Smooth muscle cell (in vitro differentiated cells): ENCODE results near the gene PTPN21. TPM values are rescaled to one million over a fixed set of nuclear protein-coding genes. Genes with fewer than 3 reads are reported as not detected.

ENCODE experiments used
- DNase-seq: peaks from one replicate; lab custom pipeline; 2025; ENCODE audit not compliant: unreplicated experiment; lab: John Stamatoyannopoulos, UW
- H2AFZ ChIP-seq: fragments of 200-600 bp; sonication (generic); 2 replicates; pipeline ENCODE4 v1.6.0; 2016; ENCODE audit warnings: antibody characterized with exemption, low read depth, mild to moderate bottlenecking
- H3F3A ChIP-seq: fragments of 200-600 bp; sonication (generic); 2 replicates; pipeline ENCODE4 v1.6.0; 2017; ENCODE audit warnings: antibody characterized with exemption, low read depth
- H3K27ac ChIP-seq: fragments of 200-600 bp; sonication (generic); 2 replicates; pipeline ENCODE4 v1.5.1; 2016; ENCODE audit warnings: low read depth, mild to moderate bottlenecking
- H3K27me3 ChIP-seq: fragments of 200-600 bp; sonication (generic); 2 replicates; pipeline ENCODE4 v1.6.1; 2016; ENCODE audit warnings: low read depth, mild to moderate bottlenecking
- H3K36me3 ChIP-seq: fragments of 200-600 bp; sonication (generic); 2 replicates; pipeline ENCODE4 v1.5.1; 2016; ENCODE audit warnings: low read depth
- H3K4me1 ChIP-seq: fragments of 200-600 bp; sonication (generic); 2 replicates; pipeline ENCODE4 v1.5.1; 2016; ENCODE audit warnings: low read depth
- H3K4me2 ChIP-seq: fragments of 200-600 bp; sonication (generic); 2 replicates; pipeline ENCODE4 v1.6.0; 2016; ENCODE audit warnings: mild to moderate bottlenecking
- H3K4me3 ChIP-seq: fragments of 200-600 bp; sonication (generic); 2 replicates; pipeline ENCODE4 v1.5.1; 2016; ENCODE audit warnings: mild to moderate bottlenecking
- H3K79me2 ChIP-seq: fragments of 200-600 bp; sonication (generic); 2 replicates; pipeline ENCODE4 v1.6.0; 2016; ENCODE audit warnings: low read depth, mild to moderate bottlenecking
- H3K9ac ChIP-seq: fragments of 200-600 bp; sonication (generic); 2 replicates; pipeline ENCODE4 v1.6.0; 2016; ENCODE audit warnings: low read depth
- H3K9me3 ChIP-seq: fragments of 200-600 bp; sonication (generic); replicated peaks from 2 replicates; pipeline ENCODE4 v1.5.1; 2016; ENCODE audit warnings: low read depth
- H4K20me1 ChIP-seq: fragments of 200-600 bp; sonication (generic); 2 replicates; pipeline ENCODE4 v1.6.0; 2016; ENCODE audit warnings: low read depth
- CTCF ChIP-seq: fragments of 200-600 bp; sonication (generic); IDR thresholded peaks from 2 replicates; pipeline ENCODE4 v1.5.1; 2017; ENCODE audit warnings: borderline replicate concordance, mild to moderate bottlenecking, antibody characterized with exemption; ENCODE audit not compliant: insufficient read depth, poor library complexity, severe bottlenecking
- WGBS: methylation state at CpG from one replicate; pipeline ENCODE4 v1.1.7; 2016; ENCODE audit warnings: low lambda C conversion rate; 5-methylcytosine and 5-hydroxymethylcytosine counted together
- polyA plus RNA-seq: library from polyadenylated mRNA; unstranded; fragments of >200 nt; fragmentation: Nextera tagmentation; extraction: Ambion mirVana; gene quantifications from 2 replicates; pipeline ENCODE4 v1.2.1, GENCODE V29; 2016
- total RNA-seq: library from RNA; depleted of rRNA; stranded (reverse); fragments of >200 nt; gene quantifications from 2 replicates; pipeline ENCODE4 v1.2.3, GENCODE V29; 2014

PTPN21 gene
- total and polyA plus RNA-seq, 2 experiments from 2014 or later = 8.1 to 12.2 TPM

GRCh38 chr14:88547386-88547780 is 7.4 kb downstream of the PTPN21 start:
- Histone ChIP-seq H3K36me3 (peaks cover 13% of the 10 kb centered on the region), H3K4me2 (no peak overlapping the region), H3K4me3 (no peak overlapping the region), H3K4me1 (peaks cover 4% of the 10 kb centered on the region), H4K20me1 (peaks cover 41% of the 10 kb centered on the region), H3K27ac (no peak overlapping the region), H3F3A (no peaks in the 10 kb centered on the region), H3K9ac (no peak overlapping the region), H2AFZ (no peak overlapping the region), H3K9me3 (no peaks in the 10 kb centered on the region), H3K79me2 (peaks cover 73% of the 10 kb centered on the region), H3K27me3 (no peaks in the 10 kb centered on the region)
- no peak for TF ChIP-seq CTCF
- DNase-seq = no peak
- 91% methylated on average over 3 of the region's 3 CpGs for WGBS

- Histone ChIP-seq H3K9me3 (no peaks in the 10 kb centered on the region), H3K27ac (no peak overlapping the region)
Measured at GRCh38 chr14:88546621-88547385, 8.0 kb downstream of the PTPN21 start.

GRCh38 chr14:88545256-88545655 is 9.6 kb downstream of the PTPN21 start:
- peaks cover 62% of the 10 kb centered on the region for H4K20me1 ChIP-seq
- TF ChIP-seq CTCF = no peak
- H3K27ac ChIP-seq = no peak overlapping the region
- 97% methylated on average over 3 of the region's 3 CpGs for WGBS
- no peak for DNase-seq
- H3K36me3 ChIP-seq = peaks cover 13% of the 10 kb centered on the region
- H3K4me1 ChIP-seq = no peaks in the 10 kb centered on the region
- no peak overlapping the region for H3K4me2 ChIP-seq
- no peaks in the 10 kb centered on the region for H3K27me3 ChIP-seq
- H3K9ac ChIP-seq = no peak overlapping the region
- no peak overlapping the region for H2AFZ ChIP-seq
- no peak overlapping the region for H3K4me3 ChIP-seq
- H3K79me2 ChIP-seq = peaks cover 77% of the 10 kb centered on the region
- H3K9me3 ChIP-seq = no peaks in the 10 kb centered on the region
- no peaks in the 10 kb centered on the region for H3F3A ChIP-seq

More at GRCh38 chr14:88546621-88547385, 8.0 kb downstream of the PTPN21 start:
- no peak for DNase-seq
- Histone ChIP-seq H3K4me3 (no peak overlapping the region), H3F3A (no peaks in the 10 kb centered on the region), H3K9ac (no peak overlapping the region), H3K4me1 (no peaks in the 10 kb centered on the region), H3K36me3 (peaks cover 13% of the 10 kb centered on the region), H3K4me2 (no peak overlapping the region), H2AFZ (no peak overlapping the region), H3K27me3 (no peaks in the 10 kb centered on the region), H4K20me1 (peaks cover 47% of the 10 kb centered on the region), H3K79me2 (peaks cover 74% of the 10 kb centered on the region)
- no peak for TF ChIP-seq CTCF
- WGBS = 94% methylated on average over 4 of the region's 4 CpGs
